OCI-LY3 (cell line): ENCODE data around the gene PACSIN2.

Source experiments
- CTCF ChIP-seq: fragments of 200-600, 300-600 bp; sonication (generic); IDR thresholded peaks from 2 replicates; pipeline ENCODE4 v1.5.1; 2014; ENCODE audit warnings: antibody characterized with exemption, low read length, low read depth
- EZH2phosphoT487 ChIP-seq: fragments of 200-600 bp; shearing (Covaris generic); IDR thresholded peaks from 2 replicates; pipeline ENCODE4 v1.6.1; 2018; ENCODE audit warnings: antibody characterized with exemption, mixed run types, low read depth

GRCh38 chr22:42931421-42932196, 83.3 kb downstream of the PACSIN2 start:
- TF ChIP-seq CTCF (no peak), EZH2phosphoT487 (no peak)
